CD14-positive monocyte (primary cell): ENCODE measurements around the gene EYA4. TPM values are rescaled to one million over a fixed set of nuclear protein-coding genes. Genes with fewer than 3 reads are reported as not detected.

Source experiments
- DNase-seq, 3 donors: peaks; one replicate each; pipeline ENCODE4 v3.0.0-alpha.2; 2011 to 2022
- H2AFZ ChIP-seq: 2 replicates; pipeline ENCODE4 v1.6.0; 2012; ENCODE audit warnings: mild to moderate bottlenecking, low read depth, low read length, inconsistent platforms; ENCODE audit not compliant: insufficient read depth, poor library complexity, severe bottlenecking
- H3K27ac ChIP-seq, 2 donors: 1 replicate in 1 of 2; 2 replicates in 1 of 2; pipeline ENCODE4 v1.5.1; 2012 to 2013; ENCODE audit warnings: low read length in 2 of 2, control low read depth in 1 of 2, inconsistent platforms in 1 of 2, low read depth in 1 of 2, mild to moderate bottlenecking in 1 of 2
- H3K27me3 ChIP-seq, 2 donors: one replicate each; pipeline versions ENCODE4 v1.6.0 to v1.6.1; 2011 to 2013; ENCODE audit warnings: low read length in 2 of 2; ENCODE audit not compliant: control insufficient read depth in 2 of 2, insufficient read depth in 2 of 2
- H3K36me3 ChIP-seq, 2 donors: replicated peaks in 1 of 2; 1 replicate in 1 of 2; 2 replicates in 1 of 2; pipeline versions ENCODE4 v1.5.1 to v1.6.1; 2012 to 2013; ENCODE audit warnings: low read length in 2 of 2, control low read depth in 1 of 2, inconsistent platforms in 1 of 2, mild to moderate bottlenecking in 1 of 2; ENCODE audit not compliant: insufficient read depth in 2 of 2, control insufficient read depth in 1 of 2
- H3K4me1 ChIP-seq, 2 donors: 1 replicate in 1 of 2; 2 replicates in 1 of 2; pipeline versions ENCODE4 v1.5.1 to v1.6.1; 2012 to 2013; ENCODE audit warnings: low read length in 2 of 2, control low read depth in 1 of 2, inconsistent platforms in 1 of 2, mild to moderate bottlenecking in 1 of 2, moderate library complexity in 1 of 2; ENCODE audit not compliant: insufficient read depth in 2 of 2, control insufficient read depth in 1 of 2
- H3K4me2 ChIP-seq: replicated peaks from 2 replicates; pipeline ENCODE3; 2012; ENCODE audit warnings: low read length, moderate library complexity, mild to moderate bottlenecking; ENCODE audit not compliant: poor library complexity, severe bottlenecking; ENCODE audit errors: extremely low read depth
- H3K4me3 ChIP-seq, 3 experiments: fragments of 200-600 bp in 1 of 3; sonication (generic) in 1 of 3; replicated peaks in 1 of 3; 1 replicate in 2 of 3; 2 replicates in 1 of 3; pipeline ENCODE4 v1.5.1; 2011 to 2013; ENCODE audit warnings: low read length in 3 of 3, mild to moderate bottlenecking in 3 of 3, control low read depth in 2 of 3, low read depth in 2 of 3, inconsistent platforms in 1 of 3, moderate library complexity in 1 of 3
- H3K79me2 ChIP-seq: 2 replicates; pipeline ENCODE4 v1.6.0; 2012; ENCODE audit warnings: mild to moderate bottlenecking, control low read depth, inconsistent platforms, low read length, moderate library complexity; ENCODE audit not compliant: insufficient read depth
- H3K9ac ChIP-seq: 2 replicates; pipeline ENCODE4 v1.6.0; 2017; ENCODE audit warnings: low read length, mild to moderate bottlenecking; ENCODE audit not compliant: insufficient read depth, poor library complexity, severe bottlenecking
- H3K9me3 ChIP-seq, 2 donors: replicated peaks in 1 of 2; 1 replicate in 1 of 2; 2 replicates in 1 of 2; pipeline versions ENCODE4 v1.5.1 to v1.6.1; 2012 to 2013; ENCODE audit warnings: low read length in 2 of 2, control low read depth in 1 of 2; ENCODE audit not compliant: control insufficient read depth in 1 of 2, insufficient read depth in 1 of 2
- H4K20me1 ChIP-seq: 2 replicates; pipeline ENCODE4 v1.6.0; 2012; ENCODE audit warnings: mild to moderate bottlenecking, low read length, control low read depth, moderate library complexity; ENCODE audit not compliant: insufficient read depth
- H3K27ac Mint-ChIP-seq, 7 donors: one replicate each; pipeline ENCODE4 v1.8.0; 2020; ENCODE audit warnings: mild to moderate bottlenecking in 7 of 7, mixed read lengths in 7 of 7, moderate library complexity in 6 of 7, inconsistent platforms in 2 of 7
- H3K27me3 Mint-ChIP-seq, 3 donors: one replicate each; pipeline ENCODE4 v1.8.0; 2021 to 2022; ENCODE audit warnings: low read depth in 3 of 3, mild to moderate bottlenecking in 3 of 3, mixed read lengths in 3 of 3, moderate library complexity in 3 of 3, inconsistent platforms in 1 of 3
- H3K36me3 Mint-ChIP-seq, 2 donors: one replicate each; pipeline ENCODE4 v1.8.0; 2020; ENCODE audit warnings: mixed read lengths in 2 of 2, inconsistent platforms in 1 of 2, mild to moderate bottlenecking in 1 of 2
- H3K4me1 Mint-ChIP-seq: one replicate; pipeline ENCODE4 v1.8.0; 2020; ENCODE audit warnings: mild to moderate bottlenecking, mixed read lengths
- H3K4me3 Mint-ChIP-seq, 2 donors: one replicate each; pipeline ENCODE4 v1.8.0; 2020; ENCODE audit warnings: mild to moderate bottlenecking in 2 of 2, mixed read lengths in 2 of 2, moderate library complexity in 1 of 2
- H3K9me3 Mint-ChIP-seq, 7 donors: one replicate each; pipeline ENCODE4 v1.8.0; 2020 to 2022; ENCODE audit warnings: mixed read lengths in 7 of 7, mild to moderate bottlenecking in 6 of 7, moderate library complexity in 6 of 7, inconsistent platforms in 2 of 7
- CTCF ChIP-seq: fragments of 200-600 bp; IDR thresholded peaks from one replicate; pipeline ENCODE4 v1.8.0; 2022; ENCODE audit warnings: antibody characterized with exemption, mild to moderate bottlenecking
- WGBS: methylation state at CpG from one replicate; pipeline ENCODE4 v1.1.5; 2013; ENCODE audit warnings: missing lambda C conversion rate; ENCODE audit not compliant: insufficient coverage; 5-methylcytosine and 5-hydroxymethylcytosine counted together
- intact Hi-C, 2 donors: fragments of 100-400 bp; cut with micrococcal nuclease; formaldehyde crosslinking; loops; one replicate each; pipeline versions ENCODE4 v1.15.0 to v1.15.1; 2023
- polyA plus RNA-seq, 3 donors: library from polyadenylated mRNA; depleted of rRNA in 1 of 3; unstranded in 2 of 3; stranded (reverse) in 1 of 3; fragments of 300-500 nt in 2 of 3; fragments of >200 nt in 1 of 3; fragmentation: Illumina TruSeq in 2 of 3; gene quantifications; 1 replicate in 2 of 3; 2 replicates in 1 of 3; pipeline ENCODE4 v1.2.3, GENCODE V29; 2012 to 2021

EYA4 gene
- polyA plus RNA-seq, 3 donors: not detected

- no peaks in the 10 kb centered on the region for H3K36me3 Mint-ChIP-seq
- Histone ChIP-seq H3K27me3 (no peaks in the 10 kb centered on the region), H3K27ac (no peak overlapping the region), H3K9ac (no peak overlapping the region), H3K4me2 (no peak overlapping the region), H3K79me2 (no peaks in the 10 kb centered on the region), H3K9me3 (no peaks in the 10 kb centered on the region), H4K20me1 (no peaks in the 10 kb centered on the region), H2AFZ (no peak overlapping the region), H3K4me3 (no peak overlapping the region), H3K36me3 (no peaks in the 10 kb centered on the region), H3K4me1 (no peaks in the 10 kb centered on the region)
- no peak overlapping the region for H3K27ac Mint-ChIP-seq
- no peak overlapping the region for H3K4me3 Mint-ChIP-seq
- DNase-seq: no peak
- no peaks in the 10 kb centered on the region for H3K4me1 Mint-ChIP-seq
- WGBS: 100% methylated on average over 1 of the region's 4 CpGs
- TF ChIP-seq CTCF: no peak
- no peaks in the 10 kb centered on the region for H3K27me3 Mint-ChIP-seq
- peaks cover 0 to 3% (median 0%) of the 10 kb centered on the region in 7 donors for H3K9me3 Mint-ChIP-seq
- intact Hi-C loops: no loop called here
Measured at GRCh38 chr6:133277900-133278545, 36.9 kb downstream of the EYA4 start.

- H3K36me3 ChIP-seq: no peaks in the 10 kb centered on the region
- Mint-ChIP-seq H3K4me1 (no peaks in the 10 kb centered on the region), H3K27ac (no peak overlapping the region), H3K4me3 (no peak overlapping the region), H3K36me3 (no peaks in the 10 kb centered on the region), H3K27me3 (peaks cover 0 to 2% (median 0%) of the 10 kb centered on the region in 3 donors), H3K9me3 (no peaks in the 10 kb centered on the region)
- WGBS: no CpG with 5 or more reads among the region's 1 CpG
- H3K27ac ChIP-seq: no peak overlapping the region
- intact Hi-C loops: no loop called here
- no peaks in the 10 kb centered on the region for H4K20me1 ChIP-seq
- H3K79me2 ChIP-seq: no peaks in the 10 kb centered on the region
- H3K4me3 ChIP-seq: no peak overlapping the region
- no peaks in the 10 kb centered on the region for H3K27me3 ChIP-seq
- no peak overlapping the region for H3K4me2 ChIP-seq
- no peak for TF ChIP-seq CTCF
- H3K9me3 ChIP-seq: no peaks in the 10 kb centered on the region
- H3K9ac ChIP-seq: no peak overlapping the region
- no peak for DNase-seq
- H2AFZ ChIP-seq: no peak overlapping the region
- H3K4me1 ChIP-seq: no peaks in the 10 kb centered on the region
Measured at GRCh38 chr6:133286765-133287164, 45.6 kb downstream of the EYA4 start.
